Neural cell (in vitro differentiated cells): Measurements from ENCODE around the gene SLC1A2. TPM values are rescaled to one million over a fixed set of nuclear protein-coding genes. Genes with fewer than 3 reads are reported as not detected.

Experiments used
- H2AFZ ChIP-seq: fragments of 200-600, 300-800 bp; sonication (generic), shearing (Covaris generic); 2 replicates; pipeline ENCODE4 v1.6.0; 2014; ENCODE audit warnings: low read depth, mild to moderate bottlenecking, antibody characterized with exemption, low read length, moderate library complexity
- H3F3A ChIP-seq: fragments of 200-600 bp; shearing (Covaris generic); 2 replicates; pipeline ENCODE4 v1.6.1; 2016; ENCODE audit warnings: mild to moderate bottlenecking, moderate library complexity, mixed read lengths, antibody characterized with exemption, low read length; ENCODE audit not compliant: insufficient read depth, poor library complexity, severe bottlenecking
- H3K27ac ChIP-seq: fragments of 200-600, 300-800 bp; sonication (generic), shearing (Covaris generic); 2 replicates; pipeline ENCODE4 v1.5.1; 2014; ENCODE audit warnings: mild to moderate bottlenecking, low read length, moderate library complexity
- H3K27me3 ChIP-seq: fragments of 300-800, 200-600 bp; sonication (generic), shearing (Covaris generic); 2 replicates; pipeline ENCODE4 v1.6.0; 2014; ENCODE audit warnings: mild to moderate bottlenecking, low read depth, low read length, moderate library complexity; ENCODE audit not compliant: insufficient read depth
- H3K36me3 ChIP-seq: fragments of 300-800, 200-600 bp; sonication (generic), shearing (Covaris generic); 2 replicates; pipeline ENCODE4 v1.5.1; 2014; ENCODE audit warnings: mild to moderate bottlenecking, antibody characterized with exemption, low read length, moderate library complexity; ENCODE audit not compliant: insufficient read depth
- H3K4me2 ChIP-seq: fragments of 300-800, 200-600 bp; sonication (generic), shearing (Covaris generic); 2 replicates; pipeline ENCODE4 v1.6.0; 2014; ENCODE audit warnings: mild to moderate bottlenecking, low read length
- H3K4me3 ChIP-seq: fragments of 300-800, 200-600 bp; sonication (generic), shearing (Covaris generic); 2 replicates; pipeline ENCODE4 v1.5.1; 2014; ENCODE audit warnings: mild to moderate bottlenecking, low read length, moderate library complexity
- H3K79me2 ChIP-seq: fragments of 200-600 bp; shearing (Covaris generic); replicated peaks from 2 replicates; pipeline ENCODE4 v1.6.0; 2014; ENCODE audit warnings: mild to moderate bottlenecking, low read length, moderate library complexity; ENCODE audit not compliant: insufficient read depth
- H3K9ac ChIP-seq: fragments of 300-800, 200-600 bp; sonication (generic), shearing (Covaris generic); 2 replicates; pipeline ENCODE4 v1.6.1; 2016; ENCODE audit warnings: mild to moderate bottlenecking, low read length, mixed read lengths
- H3K9me2 ChIP-seq: fragments of 200-600 bp; shearing (Covaris generic); 2 replicates; pipeline ENCODE4 v1.6.1; 2016; ENCODE audit warnings: mild to moderate bottlenecking, low read length, mixed read lengths; ENCODE audit not compliant: insufficient read depth
- H3K9me3 ChIP-seq: fragments of 200-600, 300-800 bp; sonication (generic), shearing (Covaris generic); 2 replicates; pipeline ENCODE4 v1.6.1; 2016; ENCODE audit warnings: mild to moderate bottlenecking, mixed run types, low read length, moderate library complexity, mixed read lengths
- H4K20me1 ChIP-seq: fragments of 200-600 bp; shearing (Covaris generic); 2 replicates; pipeline ENCODE4 v1.6.1; 2016; ENCODE audit warnings: mild to moderate bottlenecking, mixed run types; ENCODE audit not compliant: insufficient read depth
- EP300 ChIP-seq: fragments of 450-650 bp; conservative IDR thresholded peaks from 2 replicates; pipeline ENCODE4 v1.6.1; 2014; ENCODE audit warnings: antibody characterized with exemption, mild to moderate bottlenecking, moderate library complexity; ENCODE audit not compliant: poor library complexity, severe bottlenecking
- EZH2 ChIP-seq: fragments of 200-600, 300-800 bp; shearing (Covaris generic), sonication (generic); IDR thresholded peaks from 2 replicates; pipeline ENCODE4 v1.6.1; 2014; ENCODE audit warnings: antibody characterized with exemption, low read length, borderline replicate concordance, mild to moderate bottlenecking; ENCODE audit not compliant: insufficient read depth, poor library complexity, severe bottlenecking
- MXI1 ChIP-seq: fragments of 450-650 bp; conservative IDR thresholded peaks from 2 replicates; pipeline ENCODE4 v1.6.1; 2014; ENCODE audit warnings: antibody characterized with exemption, mild to moderate bottlenecking; ENCODE audit not compliant: poor library complexity, severe bottlenecking
- POLR2AphosphoS5 ChIP-seq: IDR thresholded peaks from 2 replicates; pipeline ENCODE4 v1.6.1; 2012
- RAD21 ChIP-seq: fragments of 450-650 bp; conservative IDR thresholded peaks from 2 replicates; pipeline ENCODE4 v1.6.1; 2014; ENCODE audit warnings: antibody characterized with exemption, mild to moderate bottlenecking, moderate library complexity
- SMC3 ChIP-seq: fragments of 450-650 bp; conservative IDR thresholded peaks from 2 replicates; pipeline ENCODE4 v1.6.1; 2014; ENCODE audit warnings: antibody characterized with exemption, mild to moderate bottlenecking, moderate library complexity; ENCODE audit not compliant: poor library complexity
- TAF1 ChIP-seq: IDR thresholded peaks from 2 replicates; pipeline ENCODE4 v1.6.1; 2012; ENCODE audit warnings: low read depth
- polyA plus RNA-seq: library from polyadenylated mRNA; depleted of rRNA; stranded (reverse); fragments of >200 nt; gene quantifications from 2 replicates; pipeline ENCODE4 v1.2.3, GENCODE V29; 2014
- TF ChIP-seq, protein P1 (sequence below): IDR thresholded peaks from 2 replicates; pipeline ENCODE4 v1.6.1; 2012; ENCODE audit warnings: borderline replicate concordance
- TF ChIP-seq, protein P2 (sequence below): fragments of 450-650 bp; IDR thresholded peaks from 2 replicates; pipeline ENCODE4 v1.5.1; 2014; ENCODE audit warnings: antibody characterized with exemption, mild to moderate bottlenecking, moderate library complexity; ENCODE audit not compliant: poor library complexity, severe bottlenecking

SLC1A2 gene
- polyA plus RNA-seq, 1 donor from 2014 or later, result 134 TPM

DNA sequence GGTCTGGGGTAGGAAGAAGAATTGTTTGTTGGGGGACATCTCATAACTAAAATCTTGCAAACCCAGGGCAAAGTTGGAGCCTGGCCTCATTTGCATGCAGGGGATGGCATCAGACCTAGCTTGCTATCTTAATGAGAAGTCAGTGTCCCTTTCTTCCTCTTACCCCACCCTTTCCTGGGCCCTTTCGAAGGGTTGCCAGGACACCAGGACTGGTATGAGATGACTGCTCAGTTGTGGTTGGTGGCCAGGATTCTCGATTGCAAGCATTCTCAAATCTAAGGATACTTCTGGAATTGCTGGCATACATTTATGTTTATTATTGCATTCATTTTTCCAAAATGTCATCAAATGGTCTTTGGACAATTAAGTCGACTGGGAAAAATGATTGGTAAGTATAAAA, 131.0 kb downstream of the SLC1A2 start:
- Histone ChIP-seq H4K20me1 (no peaks in the 10 kb centered on the region), H3K4me2 (no peak overlapping the region), H3K36me3 (peaks cover 15% of the 10 kb centered on the region), H3K79me2 (no peaks in the 10 kb centered on the region), H3K9me3 (no peaks in the 10 kb centered on the region), H3K27me3 (no peaks in the 10 kb centered on the region), H3K4me3 (no peak overlapping the region), H2AFZ (no peak overlapping the region), H3K9ac (no peak overlapping the region), H3F3A (peaks cover 6% of the 10 kb centered on the region), H3K27ac (no peak overlapping the region), H3K9me2 (no peaks in the 10 kb centered on the region)
- no peak for TF ChIP-seq POLR2AphosphoS5

DNA sequence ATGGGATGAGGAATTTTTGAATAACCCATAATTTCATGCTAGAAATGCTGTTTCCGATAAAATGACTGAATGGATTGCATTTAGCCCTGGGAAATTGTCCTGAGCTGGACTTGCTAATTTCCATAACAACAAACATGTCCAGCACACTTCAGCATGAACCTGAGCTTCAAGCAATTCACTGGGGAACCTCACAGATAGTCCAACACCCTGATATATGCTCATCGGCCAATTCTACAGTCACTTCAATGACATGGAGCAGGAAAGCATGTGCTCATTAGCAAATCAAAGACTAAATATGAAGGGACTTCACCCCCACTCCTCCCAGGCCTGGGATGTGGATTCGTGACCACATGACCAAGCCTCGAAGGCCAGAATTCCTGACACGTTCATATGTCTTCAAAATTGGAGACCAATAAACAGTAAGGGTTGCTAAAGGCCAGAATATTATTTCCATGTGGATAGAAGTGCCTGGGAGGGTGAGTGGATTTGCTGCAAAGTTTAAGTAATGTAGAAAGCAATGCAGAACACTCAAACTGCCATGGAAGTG, 131.9 kb downstream of the SLC1A2 start:
- Histone ChIP-seq H3K4me2 (no peak overlapping the region), H4K20me1 (no peaks in the 10 kb centered on the region), H3K79me2 (no peaks in the 10 kb centered on the region), H3K4me3 (no peak overlapping the region), H2AFZ (no peak overlapping the region), H3K36me3 (peaks cover 15% of the 10 kb centered on the region), H3F3A (no peaks in the 10 kb centered on the region), H3K9ac (no peak overlapping the region), H3K9me2 (no peaks in the 10 kb centered on the region), H3K27me3 (no peaks in the 10 kb centered on the region), H3K9me3 (no peaks in the 10 kb centered on the region), H3K27ac (no peak overlapping the region)
- TF ChIP-seq RAD21 (no peak), MXI1 (no peak), EZH2 (no peak), SMC3 (no peak)
- TF ChIP-seq, protein P1, sequence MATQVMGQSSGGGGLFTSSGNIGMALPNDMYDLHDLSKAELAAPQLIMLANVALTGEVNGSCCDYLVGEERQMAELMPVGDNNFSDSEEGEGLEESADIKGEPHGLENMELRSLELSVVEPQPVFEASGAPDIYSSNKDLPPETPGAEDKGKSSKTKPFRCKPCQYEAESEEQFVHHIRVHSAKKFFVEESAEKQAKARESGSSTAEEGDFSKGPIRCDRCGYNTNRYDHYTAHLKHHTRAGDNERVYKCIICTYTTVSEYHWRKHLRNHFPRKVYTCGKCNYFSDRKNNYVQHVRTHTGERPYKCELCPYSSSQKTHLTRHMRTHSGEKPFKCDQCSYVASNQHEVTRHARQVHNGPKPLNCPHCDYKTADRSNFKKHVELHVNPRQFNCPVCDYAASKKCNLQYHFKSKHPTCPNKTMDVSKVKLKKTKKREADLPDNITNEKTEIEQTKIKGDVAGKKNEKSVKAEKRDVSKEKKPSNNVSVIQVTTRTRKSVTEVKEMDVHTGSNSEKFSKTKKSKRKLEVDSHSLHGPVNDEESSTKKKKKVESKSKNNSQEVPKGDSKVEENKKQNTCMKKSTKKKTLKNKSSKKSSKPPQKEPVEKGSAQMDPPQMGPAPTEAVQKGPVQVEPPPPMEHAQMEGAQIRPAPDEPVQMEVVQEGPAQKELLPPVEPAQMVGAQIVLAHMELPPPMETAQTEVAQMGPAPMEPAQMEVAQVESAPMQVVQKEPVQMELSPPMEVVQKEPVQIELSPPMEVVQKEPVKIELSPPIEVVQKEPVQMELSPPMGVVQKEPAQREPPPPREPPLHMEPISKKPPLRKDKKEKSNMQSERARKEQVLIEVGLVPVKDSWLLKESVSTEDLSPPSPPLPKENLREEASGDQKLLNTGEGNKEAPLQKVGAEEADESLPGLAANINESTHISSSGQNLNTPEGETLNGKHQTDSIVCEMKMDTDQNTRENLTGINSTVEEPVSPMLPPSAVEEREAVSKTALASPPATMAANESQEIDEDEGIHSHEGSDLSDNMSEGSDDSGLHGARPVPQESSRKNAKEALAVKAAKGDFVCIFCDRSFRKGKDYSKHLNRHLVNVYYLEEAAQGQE, result no peak

DNA sequence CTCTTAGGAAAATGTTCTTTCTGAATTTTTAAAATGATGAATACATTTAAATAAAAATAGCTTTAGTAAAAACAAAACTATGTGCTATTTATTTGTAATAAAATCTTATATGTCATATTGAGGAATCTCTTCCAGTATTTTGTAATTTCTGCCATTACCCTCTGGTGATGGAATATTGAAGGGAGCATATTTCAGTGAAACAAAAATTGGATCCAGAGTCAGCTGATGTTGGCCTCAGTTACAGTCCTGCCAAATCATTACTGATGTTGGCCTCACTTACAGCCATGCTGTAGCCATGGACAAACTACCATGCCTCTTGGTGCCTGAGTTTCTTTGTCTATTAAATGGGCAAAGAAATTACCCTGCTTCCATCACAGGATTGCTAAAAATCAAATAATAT, 133.2 kb downstream of the SLC1A2 start:
- Histone ChIP-seq H3K36me3 (peaks cover 15% of the 10 kb centered on the region), H2AFZ (no peak overlapping the region), H3K79me2 (no peaks in the 10 kb centered on the region), H3K27me3 (no peaks in the 10 kb centered on the region), H3K4me2 (no peak overlapping the region), H3K27ac (no peak overlapping the region), H3K9ac (no peak overlapping the region), H3K4me3 (no peak overlapping the region), H4K20me1 (no peaks in the 10 kb centered on the region), H3F3A (no peaks in the 10 kb centered on the region), H3K9me2 (no peaks in the 10 kb centered on the region), H3K9me3 (no peaks in the 10 kb centered on the region)
- TF ChIP-seq, protein P1, result no peak
- no peak for TF ChIP-seq MXI1
- TF ChIP-seq SMC3, result no peak
- no peak for TF ChIP-seq TAF1
- TF ChIP-seq, protein P2, sequence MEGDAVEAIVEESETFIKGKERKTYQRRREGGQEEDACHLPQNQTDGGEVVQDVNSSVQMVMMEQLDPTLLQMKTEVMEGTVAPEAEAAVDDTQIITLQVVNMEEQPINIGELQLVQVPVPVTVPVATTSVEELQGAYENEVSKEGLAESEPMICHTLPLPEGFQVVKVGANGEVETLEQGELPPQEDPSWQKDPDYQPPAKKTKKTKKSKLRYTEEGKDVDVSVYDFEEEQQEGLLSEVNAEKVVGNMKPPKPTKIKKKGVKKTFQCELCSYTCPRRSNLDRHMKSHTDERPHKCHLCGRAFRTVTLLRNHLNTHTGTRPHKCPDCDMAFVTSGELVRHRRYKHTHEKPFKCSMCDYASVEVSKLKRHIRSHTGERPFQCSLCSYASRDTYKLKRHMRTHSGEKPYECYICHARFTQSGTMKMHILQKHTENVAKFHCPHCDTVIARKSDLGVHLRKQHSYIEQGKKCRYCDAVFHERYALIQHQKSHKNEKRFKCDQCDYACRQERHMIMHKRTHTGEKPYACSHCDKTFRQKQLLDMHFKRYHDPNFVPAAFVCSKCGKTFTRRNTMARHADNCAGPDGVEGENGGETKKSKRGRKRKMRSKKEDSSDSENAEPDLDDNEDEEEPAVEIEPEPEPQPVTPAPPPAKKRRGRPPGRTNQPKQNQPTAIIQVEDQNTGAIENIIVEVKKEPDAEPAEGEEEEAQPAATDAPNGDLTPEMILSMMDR, result no peak
- TF ChIP-seq POLR2AphosphoS5, result no peak
- no peak for TF ChIP-seq EP300
- no peak for TF ChIP-seq EZH2
- TF ChIP-seq RAD21, result no peak
